ENCODE results near the gene GRM4.

Gene GRM4

GRCh38 chr6:34082348-34082747, 63.5 kb downstream of the GRM4 start:
- DNase-seq, result no peak

- no peak for DNase-seq
Observed at GRCh38 chr6:34080357-34080756, 65.5 kb downstream of the GRM4 start.

- no peak for DNase-seq
Observed at GRCh38 chr6:34079899-34080298, 66.0 kb downstream of the GRM4 start.

GRCh38 chr6:34075906-34076305, 70.0 kb downstream of the GRM4 start:
- DNase-seq, result no peak

GRCh38 chr6:34074064-34074742, 71.7 kb downstream of the GRM4 start:
- no peak for DNase-seq

- no peak for DNase-seq
Observed at GRCh38 chr6:34073540-34073939, 72.3 kb downstream of the GRM4 start.

GRCh38 chr6:34072727-34073126, 73.2 kb downstream of the GRM4 start:
- DNase-seq, result no peak

- DNase-seq, result no peak
Observed at GRCh38 chr6:34071884-34072379, 74.0 kb downstream of the GRM4 start.

GRCh38 chr6:34071136-34071883, 74.6 kb downstream of the GRM4 start:
- DNase-seq, result no peak

GRCh38 chr6:34070315-34071135, 75.4 kb downstream of the GRM4 start:
- no peak for DNase-seq

GRCh38 chr6:34068462-34069044, 77.3 kb downstream of the GRM4 start:
- DNase-seq, result no peak

- no peak for DNase-seq
Observed at GRCh38 chr6:34067814-34068213, 78.1 kb downstream of the GRM4 start.

- DNase-seq, result no peak
Observed at GRCh38 chr6:34066772-34067770, 78.8 kb downstream of the GRM4 start.

- no peak for DNase-seq
Observed at GRCh38 chr6:34066218-34066571, 79.7 kb downstream of the GRM4 start.

- no peak for DNase-seq
Observed at GRCh38 chr6:34065466-34066217, 80.2 kb downstream of the GRM4 start.

- DNase-seq, result no peak
Observed at GRCh38 chr6:34064675-34065074, 81.2 kb downstream of the GRM4 start.

GRCh38 chr6:34063651-34064050, 82.2 kb downstream of the GRM4 start:
- no peak for DNase-seq

GRCh38 chr6:34062815-34063214, 83.1 kb downstream of the GRM4 start:
- no peak for DNase-seq

- no peak for DNase-seq
Observed at GRCh38 chr6:34062156-34062555, 83.7 kb downstream of the GRM4 start.

GRCh38 chr6:34061348-34061747, 84.5 kb downstream of the GRM4 start:
- DNase-seq, result no peak

- DNase-seq, result no peak
Observed at GRCh38 chr6:34059914-34060313, 86.0 kb downstream of the GRM4 start.
